ENCODE results near the gene SLC8A2.

SLC8A2 gene

GRCh38 chr19:47471733-47472457, at the start of gene SLC8A2:
Gene SLC8A2, minus strand, starts transcription at chr19:47471893. Its CDS starts 5,490 bp downstream, at chr19:47466403.
- DNase-seq (ENCODE audit: low read depth, low spot score) = peak; percentile 17

- DNase-seq (ENCODE audit: low read depth, low spot score) = no peak
Observed at GRCh38 chr19:47520839-47521238, 49.1 kb upstream of the SLC8A2 start.

- no peak for DNase-seq (ENCODE audit: low read depth, low spot score)
Observed at GRCh38 chr19:47520343-47520806, 48.7 kb upstream of the SLC8A2 start.

GRCh38 chr19:47518854-47519253, 47.2 kb upstream of the SLC8A2 start:
- no peak for DNase-seq (ENCODE audit: low read depth, low spot score)

GRCh38 chr19:47518139-47518538, 46.4 kb upstream of the SLC8A2 start:
- DNase-seq (ENCODE audit: low read depth, low spot score) = no peak

GRCh38 chr19:47514869-47515588, 43.3 kb upstream of the SLC8A2 start, which contains the start of gene NAPA:
Gene NAPA, minus strand, starts transcription at chr19:47515063. Its CDS starts 123 bp downstream, at chr19:47514940.
- peak; percentile 100 for DNase-seq (ENCODE audit: low read depth, low spot score)

GRCh38 chr19:47514151-47514868, 42.6 kb upstream of the SLC8A2 start:
- DNase-seq (ENCODE audit: low read depth, low spot score) = no peak

GRCh38 chr19:47512948-47513319, 41.2 kb upstream of the SLC8A2 start:
- no peak for DNase-seq (ENCODE audit: low read depth, low spot score)

- DNase-seq (ENCODE audit: low read depth, low spot score) = no peak
Observed at GRCh38 chr19:47512183-47512947, 40.7 kb upstream of the SLC8A2 start.

- no peak for DNase-seq (ENCODE audit: low read depth, low spot score)
Observed at GRCh38 chr19:47511681-47512080, 40.0 kb upstream of the SLC8A2 start.

- DNase-seq (ENCODE audit: low read depth, low spot score) = no peak
Observed at GRCh38 chr19:47511128-47511517, 39.4 kb upstream of the SLC8A2 start.

- no peak for DNase-seq (ENCODE audit: low read depth, low spot score)
Observed at GRCh38 chr19:47510516-47511127, 38.9 kb upstream of the SLC8A2 start.

GRCh38 chr19:47509973-47510372, 38.3 kb upstream of the SLC8A2 start:
- DNase-seq (ENCODE audit: low read depth, low spot score) = no peak

GRCh38 chr19:47509170-47509847, 37.6 kb upstream of the SLC8A2 start:
- DNase-seq (ENCODE audit: low read depth, low spot score) = no peak

- no peak for DNase-seq (ENCODE audit: low read depth, low spot score)
Observed at GRCh38 chr19:47508721-47509120, 37.0 kb upstream of the SLC8A2 start.

- no peak for DNase-seq (ENCODE audit: low read depth, low spot score)
Observed at GRCh38 chr19:47507924-47508553, 36.3 kb upstream of the SLC8A2 start.

GRCh38 chr19:47507012-47507411, 35.3 kb upstream of the SLC8A2 start:
- no peak for DNase-seq (ENCODE audit: low read depth, low spot score)

- no peak for DNase-seq (ENCODE audit: low read depth, low spot score)
Observed at GRCh38 chr19:47506459-47506858, 34.8 kb upstream of the SLC8A2 start.

- DNase-seq (ENCODE audit: low read depth, low spot score) = no peak
Observed at GRCh38 chr19:47505506-47505905, 33.8 kb upstream of the SLC8A2 start.

GRCh38 chr19:47503826-47504150, 32.1 kb upstream of the SLC8A2 start:
- no peak for DNase-seq (ENCODE audit: low read depth, low spot score)
